Endothelial cell of umbilical vein (primary cell): Measurements from ENCODE around the gene TMEM176A.

Experiments used
- CTCF ChIP-seq, 2 donors: IDR thresholded peaks; 1 replicate in 1 of 2; 2 replicates in 1 of 2; pipeline ENCODE4 v1.5.1; 2011; ENCODE audit warnings: low read length in 2 of 2, mild to moderate bottlenecking in 2 of 2, moderate library complexity in 2 of 2, control low read depth in 1 of 2, inconsistent platforms in 1 of 2, low read depth in 1 of 2; ENCODE audit not compliant: insufficient read depth in 1 of 2; ENCODE audit errors: extremely low read depth in 1 of 2
- EZH2 ChIP-seq: IDR thresholded peaks from 2 replicates; pipeline ENCODE4 v1.6.1; 2012; ENCODE audit warnings: borderline replicate concordance, low read depth, mild to moderate bottlenecking, moderate library complexity, low read length, inconsistent platforms; ENCODE audit not compliant: severe bottlenecking
- FOS ChIP-seq: IDR thresholded peaks from 2 replicates; pipeline ENCODE4 v1.6.1; 2011; ENCODE audit warnings: mild to moderate bottlenecking, low read length, moderate library complexity, borderline replicate concordance; ENCODE audit not compliant: insufficient read depth
- MAX ChIP-seq: IDR thresholded peaks from 2 replicates; pipeline ENCODE4 v1.6.1; 2011; ENCODE audit not compliant: insufficient read depth, insufficient read length
- MYC ChIP-seq: IDR thresholded peaks from one replicate; pipeline ENCODE4 v1.6.1; 2011; ENCODE audit warnings: mild to moderate bottlenecking, low read depth, low read length

- TF ChIP-seq CTCF (IDR thresholded peaks at IDR 0.05; ENCODE audit: extremely low read depth in 1 of 2, insufficient read depth in 1 of 2, low read depth in 1 of 2, low read length in 2 of 2), result no peak
- TF ChIP-seq EZH2, result no peak
- no peak for TF ChIP-seq MYC
- no peak for TF ChIP-seq FOS
- no peak for TF ChIP-seq MAX
Measured at GRCh38 chr7:150842018-150842417, 41.4 kb downstream of the TMEM176A start.
